OCI-LY1 (cell line): ENCODE measurements around the gene BCAP31.
"Not testable (repeated sequence)": the region's sequence is repeated elsewhere in the genome, so short reads cannot be mapped to it uniquely, and the experiment has no call there.

Experiments used
- H2AFZ ChIP-seq: fragments of 200-600 bp; sonication (generic), shearing (Covaris generic); 2 replicates; pipeline ENCODE4 v1.6.0; 2014; ENCODE audit warnings: antibody characterized with exemption, mild to moderate bottlenecking, low read length
- H3F3A ChIP-seq: fragments of 200-600 bp; sonication (generic), shearing (Covaris generic); 2 replicates; pipeline ENCODE4 v1.6.0; 2014; ENCODE audit warnings: mild to moderate bottlenecking, antibody characterized with exemption, low read length, moderate library complexity; ENCODE audit not compliant: insufficient read depth
- H3K27ac ChIP-seq: fragments of 200-600 bp; sonication (generic); 2 replicates; pipeline ENCODE4 v1.5.1; 2014; ENCODE audit warnings: low read length, mixed run types, mild to moderate bottlenecking, low read depth; ENCODE audit not compliant: poor library complexity, severe bottlenecking
- H3K27me3 ChIP-seq: fragments of 200-600 bp; sonication (generic); 2 replicates; pipeline ENCODE4 v1.6.0; 2014; ENCODE audit warnings: antibody characterized with exemption, mild to moderate bottlenecking, low read length, moderate library complexity; ENCODE audit not compliant: insufficient read depth
- H3K36me3 ChIP-seq: fragments of 200-600 bp; sonication (generic); 2 replicates; pipeline ENCODE4 v1.6.1; 2014; ENCODE audit warnings: mild to moderate bottlenecking, antibody characterized with exemption, low read length, moderate library complexity, mixed read lengths; ENCODE audit not compliant: insufficient read depth
- H3K4me1 ChIP-seq: fragments of 200-600 bp; sonication (generic); 2 replicates; pipeline ENCODE4 v1.5.1; 2014; ENCODE audit warnings: mild to moderate bottlenecking, low read length, moderate library complexity; ENCODE audit not compliant: insufficient read depth, severe bottlenecking
- H3K4me2 ChIP-seq: fragments of 200-600 bp; sonication (generic), shearing (Covaris generic); 2 replicates; pipeline ENCODE4 v1.6.1; 2014; ENCODE audit warnings: low read length
- H3K4me3 ChIP-seq: fragments of 200-600 bp; sonication (generic); 2 replicates; pipeline ENCODE4 v1.5.1; 2014; ENCODE audit warnings: low read length, low read depth, mild to moderate bottlenecking, mixed read lengths; ENCODE audit not compliant: poor library complexity, severe bottlenecking
- H3K79me2 ChIP-seq: fragments of 200-600 bp; shearing (Covaris generic); 2 replicates; pipeline ENCODE4 v1.6.1; 2016; ENCODE audit warnings: mixed run types, low read length, mixed read lengths; ENCODE audit not compliant: insufficient read depth
- H3K9ac ChIP-seq: fragments of 200-600 bp; sonication (generic), shearing (Covaris generic); 2 replicates; pipeline ENCODE4 v1.6.1; 2014; ENCODE audit warnings: mild to moderate bottlenecking, low read length, mixed read lengths
- H3K9me2 ChIP-seq: fragments of 200-600 bp; sonication (generic), shearing (Covaris generic); 2 replicates; pipeline ENCODE4 v1.6.1; 2014; ENCODE audit warnings: low read depth, mild to moderate bottlenecking, low read length, mixed read lengths
- H3K9me3 ChIP-seq: fragments of 200-600 bp; shearing (Covaris generic); 2 replicates; pipeline ENCODE4 v1.6.1; 2014; ENCODE audit warnings: low read length, mixed read lengths
- H4K20me1 ChIP-seq: fragments of 200-600 bp; sonication (generic), shearing (Covaris generic); 2 replicates; pipeline ENCODE4 v1.6.0; 2016; ENCODE audit warnings: mild to moderate bottlenecking, low read length; ENCODE audit not compliant: insufficient read depth
- CTCF ChIP-seq: fragments of 200-600 bp; sonication (generic), shearing (Covaris generic); IDR thresholded peaks from 2 replicates; pipeline ENCODE4 v1.5.1; 2017; ENCODE audit warnings: mild to moderate bottlenecking, antibody characterized with exemption, low read length, moderate library complexity, mixed read lengths
- EZH2 ChIP-seq: fragments of 200-600 bp; sonication (generic), shearing (Covaris generic); IDR thresholded peaks from 2 replicates; pipeline ENCODE4 v1.8.0; 2017; ENCODE audit warnings: borderline replicate concordance, mixed run types, mild to moderate bottlenecking, antibody characterized with exemption, low read length, moderate library complexity, mixed read lengths

Gene BCAP31

GRCh38 chrX:153706799-153707198 lies 17.4 kb downstream of the BCAP31 start:
- Histone ChIP-seq H3K27ac (no peak overlapping the region), H3K79me2 (no peaks in the 10 kb centered on the region), H3K9me3 (no peaks in the 10 kb centered on the region), H3K9me2 (no peaks in the 10 kb centered on the region), H3K9ac (no peak overlapping the region), H2AFZ (no peak overlapping the region), H3K4me1 (no peaks in the 10 kb centered on the region), H4K20me1 (no peaks in the 10 kb centered on the region), H3K27me3 (no peaks in the 10 kb centered on the region), H3F3A (no peaks in the 10 kb centered on the region), H3K36me3 (no peaks in the 10 kb centered on the region; the same call in 1 of the 2 replicates), H3K4me2 (no peak overlapping the region), H3K4me3 (no peak overlapping the region)
- TF ChIP-seq CTCF (no peak), EZH2 (no peak)

DNA sequence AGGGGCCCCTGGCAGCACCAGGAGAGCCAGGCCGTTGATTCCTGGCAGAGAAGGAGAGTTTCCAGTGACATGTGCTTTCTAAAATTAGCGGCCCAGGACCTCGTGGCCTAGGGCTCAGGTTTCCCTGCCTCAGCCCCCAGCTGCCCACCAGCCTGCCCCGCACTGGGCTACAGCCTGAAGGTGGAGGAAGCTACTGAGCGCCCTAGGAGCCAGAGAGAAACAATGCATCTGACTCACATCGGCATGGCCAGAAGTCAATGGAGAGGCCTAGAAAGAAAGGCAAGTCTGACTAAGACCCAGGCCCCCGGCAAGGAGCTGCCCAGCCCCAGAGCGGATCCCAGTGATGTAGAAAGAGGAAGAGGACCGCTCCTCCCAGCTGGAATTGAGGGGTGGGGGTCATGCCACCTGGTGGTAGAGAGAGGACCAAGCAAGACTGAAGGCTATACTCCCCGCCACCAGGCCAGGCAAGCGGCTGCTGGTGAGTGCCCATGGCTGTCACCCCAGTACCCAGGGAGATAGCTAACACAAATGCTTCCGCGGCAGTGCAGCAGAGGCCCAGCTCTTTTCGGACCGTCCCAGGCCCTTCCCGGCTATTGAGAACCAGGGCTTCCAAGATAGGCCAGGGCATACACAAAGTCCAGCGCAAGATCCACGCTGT lies 18.7 kb downstream of the BCAP31 start:
- H3K36me3 ChIP-seq, H3K4me1 ChIP-seq, H3K9me3 ChIP-seq, H3F3A ChIP-seq, H3K27ac ChIP-seq, H3K79me2 ChIP-seq, H3K27me3 ChIP-seq, H3K9ac ChIP-seq, H2AFZ ChIP-seq, H3K9me2 ChIP-seq, H3K4me2 ChIP-seq, H4K20me1 ChIP-seq, H3K4me3 ChIP-seq: not testable (repeated sequence)

DNA sequence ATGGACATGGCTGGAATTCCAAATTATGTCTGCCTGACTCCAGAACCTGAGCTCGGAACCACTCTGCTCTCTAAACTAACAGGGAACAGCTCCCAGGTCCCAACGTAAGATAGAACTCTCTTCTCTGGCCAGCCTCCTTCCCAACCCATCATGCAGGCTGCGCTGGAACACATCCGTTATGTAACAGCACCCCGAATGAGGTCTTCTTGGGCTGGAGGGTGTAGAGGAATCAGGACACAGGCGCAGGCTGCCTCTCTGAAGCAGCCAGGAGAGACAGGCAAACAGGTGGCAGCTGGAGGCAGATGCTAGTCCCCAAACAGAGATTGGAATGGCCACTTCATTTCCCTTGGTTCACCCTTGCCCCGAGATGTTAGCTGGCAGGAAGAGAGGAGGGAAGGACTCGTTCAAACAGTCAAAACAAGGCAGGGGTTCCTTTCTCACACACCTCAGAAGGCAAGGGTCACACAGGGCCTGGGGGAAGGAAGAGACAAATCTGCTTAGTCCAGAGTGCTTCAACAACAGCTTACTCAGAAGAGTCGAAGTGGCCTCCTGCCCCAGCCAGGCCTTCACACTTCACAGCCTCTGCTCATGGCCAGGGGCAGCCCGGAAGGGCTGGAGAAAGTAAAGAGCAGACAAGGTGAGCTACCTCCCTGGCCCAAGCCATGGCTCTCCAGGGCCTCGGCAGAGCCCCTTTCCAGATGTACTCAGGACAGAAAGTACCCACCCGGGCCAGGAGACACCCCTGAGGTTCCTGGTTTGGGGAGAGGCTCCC lies 19.4 kb downstream of the BCAP31 start:
- not testable (repeated sequence) for H2AFZ ChIP-seq, H3K9ac ChIP-seq, H3K4me2 ChIP-seq, H3K4me1 ChIP-seq, H3K36me3 ChIP-seq, H4K20me1 ChIP-seq, H3K79me2 ChIP-seq, H3F3A ChIP-seq, H3K27ac ChIP-seq, H3K27me3 ChIP-seq, H3K4me3 ChIP-seq, H3K9me2 ChIP-seq, H3K9me3 ChIP-seq

GRCh38 chrX:153704021-153704526 lies 20.1 kb downstream of the BCAP31 start:
- Histone ChIP-seq H3K4me3 (no peak overlapping the region), H3K27me3 (no peaks in the 10 kb centered on the region), H2AFZ (no peak overlapping the region), H3F3A (no peaks in the 10 kb centered on the region), H3K4me1 (no peaks in the 10 kb centered on the region), H4K20me1 (no peaks in the 10 kb centered on the region), H3K4me2 (no peak overlapping the region), H3K36me3 (peaks cover 5% of the 10 kb centered on the region), H3K9ac (no peak overlapping the region), H3K9me2 (no peaks in the 10 kb centered on the region), H3K27ac (no peak overlapping the region), H3K9me3 (no peaks in the 10 kb centered on the region), H3K79me2 (no peaks in the 10 kb centered on the region)
- TF ChIP-seq CTCF (no peak), EZH2 (no peak)
